SU-DHL-6 (cell line): ENCODE results near the gene SNX9.
"Not testable (repeated sequence)": the region's sequence is repeated elsewhere in the genome, so short reads cannot be mapped to it uniquely, and the experiment has no call there.

Source experiments
- H2AFZ ChIP-seq: fragments of 200-600 bp; sonication (generic); 2 replicates; pipeline ENCODE4 v1.6.1; 2014; ENCODE audit warnings: low read depth, mild to moderate bottlenecking, moderate library complexity, mixed read lengths, antibody characterized with exemption, low read length; ENCODE audit not compliant: severe bottlenecking
- H3F3A ChIP-seq: fragments of 200-600 bp; shearing (Covaris generic); 2 replicates; pipeline ENCODE4 v1.6.0; 2016; ENCODE audit warnings: antibody characterized with exemption, mild to moderate bottlenecking; ENCODE audit not compliant: insufficient read depth
- H3K27ac ChIP-seq: fragments of 200-600 bp; sonication (generic); 2 replicates; pipeline ENCODE4 v1.5.1; 2016; ENCODE audit warnings: low read depth, mild to moderate bottlenecking, low read length, moderate library complexity, mixed read lengths
- H3K27me3 ChIP-seq: fragments of 200-600 bp; sonication (generic), shearing (Covaris generic); 2 replicates; pipeline ENCODE4 v1.6.0; 2014; ENCODE audit warnings: mild to moderate bottlenecking, low read length
- H3K36me3 ChIP-seq: fragments of 200-600 bp; sonication (generic); 2 replicates; pipeline ENCODE4 v1.6.1; 2014; ENCODE audit warnings: mild to moderate bottlenecking, low read length, mixed read lengths
- H3K4me2 ChIP-seq: fragments of 300-600, 200-600 bp; shearing (Covaris generic), sonication (generic); 2 replicates; pipeline ENCODE4 v1.6.0; 2014; ENCODE audit warnings: low read length, low read depth, mild to moderate bottlenecking; ENCODE audit not compliant: poor library complexity, severe bottlenecking
- H3K4me3 ChIP-seq: fragments of 200-600 bp; sonication (generic); 2 replicates; pipeline ENCODE4 v1.5.1; 2014; ENCODE audit warnings: antibody characterized with exemption, low read length, mild to moderate bottlenecking, mixed read lengths; ENCODE audit not compliant: insufficient read depth, poor library complexity, severe bottlenecking
- H3K79me2 ChIP-seq: fragments of 200-600 bp; sonication (generic); 2 replicates; pipeline ENCODE4 v1.6.1; 2014; ENCODE audit warnings: mild to moderate bottlenecking, low read length, moderate library complexity; ENCODE audit not compliant: insufficient read depth
- H3K9ac ChIP-seq: fragments of 200-600 bp; sonication (generic); 2 replicates; pipeline ENCODE4 v1.7.0; 2014; ENCODE audit warnings: mild to moderate bottlenecking, low read length
- H3K9me2 ChIP-seq: fragments of 200-600 bp; sonication (generic); replicated peaks from 2 replicates; pipeline ENCODE4 v1.6.1; 2014; ENCODE audit warnings: low read length; ENCODE audit not compliant: insufficient read depth
- H3K9me3 ChIP-seq: fragments of 200-600 bp; sonication (generic); 2 replicates; pipeline ENCODE4 v1.6.1; 2014; ENCODE audit warnings: low read length, mixed read lengths; ENCODE audit not compliant: insufficient read depth
- H4K20me1 ChIP-seq: fragments of 200-600 bp; sonication (generic); 2 replicates; pipeline ENCODE4 v1.6.1; 2014; ENCODE audit warnings: low read depth, mild to moderate bottlenecking, antibody characterized with exemption, low read length, moderate library complexity, mixed read lengths
- CTCF ChIP-seq: fragments of 200-600 bp; sonication (generic); IDR thresholded peaks from one replicate; pipeline ENCODE4 v1.5.1; 2017; ENCODE audit warnings: antibody characterized with exemption, mild to moderate bottlenecking, low read length, moderate library complexity; ENCODE audit not compliant: insufficient read depth, poor library complexity, severe bottlenecking
- EZH2phosphoT487 ChIP-seq: fragments of 200-600 bp; sonication (generic), shearing (Covaris generic); conservative IDR thresholded peaks from 2 replicates; pipeline ENCODE4 v1.6.1; 2018; ENCODE audit warnings: mild to moderate bottlenecking, antibody characterized with exemption, low read length, moderate library complexity, mixed read lengths

SNX9 gene

GRCh38 chr6:157944983-157945931 lies 122.2 kb downstream of the SNX9 start:
- no peak for TF ChIP-seq EZH2phosphoT487
- no peak for TF ChIP-seq CTCF

GRCh38 chr6:157946053-157946617 lies 123.1 kb downstream of the SNX9 start:
- no peak overlapping the region for H2AFZ ChIP-seq
- H3K9me2 ChIP-seq, result no peaks in the 10 kb centered on the region
- TF ChIP-seq EZH2phosphoT487 (no peak), CTCF (no peak)
- H3K4me3 ChIP-seq, result no peak overlapping the region
- H3K9ac ChIP-seq, result no peak overlapping the region
- H3F3A ChIP-seq, result no peaks in the 10 kb centered on the region
- no peak overlapping the region for H3K27ac ChIP-seq
- no peaks in the 10 kb centered on the region for H3K9me3 ChIP-seq
- no peaks in the 10 kb centered on the region for H4K20me1 ChIP-seq
- no peak overlapping the region for H3K4me2 ChIP-seq
- 0 out of 2 replicates have a peak, but pooled peaks cover 2% of the 10 kb centered on the region for H3K27me3 ChIP-seq
- no peaks in the 10 kb centered on the region for H3K36me3 ChIP-seq
- H3K79me2 ChIP-seq, result no peaks in the 10 kb centered on the region

More at GRCh38 chr6:157944983-157945931, 122.2 kb downstream of the SNX9 start:
- Histone ChIP-seq H3K27ac (no peak overlapping the region), H3K4me2 (no peak overlapping the region), H3K36me3 (no peaks in the 10 kb centered on the region), H3K79me2 (no peaks in the 10 kb centered on the region), H2AFZ (no peak overlapping the region), H3K4me3 (no peak overlapping the region), H3F3A (no peaks in the 10 kb centered on the region), H3K27me3 (0 out of 2 replicates have a peak, but pooled peaks cover 2% of the 10 kb centered on the region), H3K9me3 (no peaks in the 10 kb centered on the region), H3K9ac (no peak overlapping the region), H4K20me1 (no peaks in the 10 kb centered on the region), H3K9me2 (no peaks in the 10 kb centered on the region)

GRCh38 chr6:157946865-157947532 lies 124.0 kb downstream of the SNX9 start:
- Histone ChIP-seq H3K27ac (no peak overlapping the region), H3K9me2 (no peaks in the 10 kb centered on the region), H2AFZ (no peak overlapping the region), H3F3A (no peaks in the 10 kb centered on the region), H3K4me2 (no peak overlapping the region), H3K27me3 (0 out of 2 replicates have a peak, but pooled peaks cover 2% of the 10 kb centered on the region), H3K79me2 (no peaks in the 10 kb centered on the region), H4K20me1 (no peaks in the 10 kb centered on the region), H3K9ac (no peak overlapping the region), H3K4me3 (no peak overlapping the region), H3K36me3 (no peaks in the 10 kb centered on the region), H3K9me3 (no peaks in the 10 kb centered on the region)
- no peak for TF ChIP-seq EZH2phosphoT487
- TF ChIP-seq CTCF, result peak; percentile 29

- not testable (repeated sequence) for H3K9me2 ChIP-seq, H3K9me3 ChIP-seq, H3K27ac ChIP-seq, H3K36me3 ChIP-seq, H3F3A ChIP-seq, H2AFZ ChIP-seq, H3K4me2 ChIP-seq, H3K27me3 ChIP-seq, H4K20me1 ChIP-seq, H3K9ac ChIP-seq, H3K4me3 ChIP-seq, H3K79me2 ChIP-seq
These were observed 127.9 kb downstream of the SNX9 start for GRCh38 chr6:157950899-157951298.
